ENCODE measurements around the gene RBPJ. TPM values are rescaled to one million over a fixed set of nuclear protein-coding genes. Genes with fewer than 3 reads are reported as not detected.

The RBPJ gene
- polyA plus RNA-seq, 1 of the 3 experiments (the other 2 are of a cell fraction): 13.8 TPM

GRCh38 chr4:26294904-26295303 lies 25.9 kb upstream of the RBPJ start:
- CTCF ChIA-PET: no interaction called here
- no peak overlapping the region for H3K9ac ChIP-seq
- H3K9me2 ChIP-seq: no peaks in the 10 kb centered on the region
- 85% methylated on average over 5 of the region's 5 CpGs for WGBS (ENCODE audit: low lambda C conversion rate)
- no peak overlapping the region for H3K27ac ChIP-seq (ENCODE audit: low read depth in 2 of 2, low read length in 1 of 2)
- H3F3A ChIP-seq (replicated peaks; ENCODE audit: insufficient read depth): no peaks in the 10 kb centered on the region
- no peaks in the 10 kb centered on the region for H3K4me1 ChIP-seq (ENCODE audit: control insufficient read depth in 1 of 2, insufficient read depth in 2 of 2, low read depth in 1 of 2, low read length in 1 of 2)
- H2AFZ ChIP-seq (ENCODE audit: low read depth): no peak overlapping the region
- POLR2A ChIA-PET: no interaction called here
- DNase-seq: no peak
- no peaks in the 10 kb centered on the region for H3K9me3 ChIP-seq
- TF ChIP-seq ELF1 (IDR thresholded peaks at IDR 0.05): no peak
- no peak for TF ChIP-seq ZBTB33 (IDR thresholded peaks at IDR 0.05; ENCODE audit: borderline replicate concordance, low read depth)
- no peak for TF ChIP-seq GABPA (IDR thresholded peaks at IDR 0.05; ENCODE audit: low read depth)
- no peak for TF ChIP-seq TEAD4 (IDR thresholded peaks at IDR 0.05; ENCODE audit: borderline replicate concordance, insufficient read depth)
- no peak for TF ChIP-seq SMC3 (IDR thresholded peaks at IDR 0.05; ENCODE audit: low read depth, low read length)
- peak; percentile 18; the same call in 1 of the 2 replicates for TF ChIP-seq PBX3 (IDR thresholded peaks at IDR 0.05)
- no peaks in the 10 kb centered on the region for H3K79me2 ChIP-seq (ENCODE audit: insufficient read depth)
- no peaks in the 10 kb centered on the region; the same call in 1 of the 2 replicates for H3K27me3 ChIP-seq (ENCODE audit: insufficient read depth)
- no peaks in the 10 kb centered on the region for H3K36me3 ChIP-seq (replicated peaks in 1 of 2; ENCODE audit: control insufficient read depth in 1 of 2, insufficient read depth in 2 of 2, low read length in 1 of 2)
- no peak overlapping the region for H3K4me3 ChIP-seq (ENCODE audit: low read depth in 2 of 2, low read length in 1 of 2)
- no peak overlapping the region for H3K4me2 ChIP-seq
- H4K20me1 ChIP-seq (ENCODE audit: insufficient read depth): no peaks in the 10 kb centered on the region

- no peaks in the 10 kb centered on the region for H3K9me3 ChIP-seq
- H3K4me1 ChIP-seq (ENCODE audit: control insufficient read depth in 1 of 2, insufficient read depth in 2 of 2, low read depth in 1 of 2, low read length in 1 of 2): no peaks in the 10 kb centered on the region
- H3K9me2 ChIP-seq: no peaks in the 10 kb centered on the region
- H3K4me2 ChIP-seq: no peak overlapping the region
- CTCF ChIA-PET: interaction anchor here (1.1 kb wide), 1 partner anchor 23 kb away, joined by 3 read pairs; no protein-coding TSS in a partner anchor
- H3K27me3 ChIP-seq (ENCODE audit: insufficient read depth): no peaks in the 10 kb centered on the region; the same call in 1 of the 2 replicates
- TF ChIP-seq PBX3 (IDR thresholded peaks at IDR 0.05): no peak
- no peak for TF ChIP-seq GABPA (IDR thresholded peaks at IDR 0.05; ENCODE audit: low read depth)
- TF ChIP-seq FOXM1 (IDR thresholded peaks at IDR 0.05; ENCODE audit: low read depth): no peak
- no peak for TF ChIP-seq USF2 (IDR thresholded peaks at IDR 0.05; ENCODE audit: borderline replicate concordance, low read depth, low read length)
- H3K36me3 ChIP-seq (replicated peaks in 1 of 2; ENCODE audit: control insufficient read depth in 1 of 2, insufficient read depth in 2 of 2, low read length in 1 of 2): no peaks in the 10 kb centered on the region
- no peak overlapping the region for H2AFZ ChIP-seq (ENCODE audit: low read depth)
- no peaks in the 10 kb centered on the region for H3F3A ChIP-seq (replicated peaks; ENCODE audit: insufficient read depth)
- H3K27ac ChIP-seq (ENCODE audit: low read depth in 2 of 2, low read length in 1 of 2): no peak overlapping the region
- 85% methylated on average over 2 of the region's 2 CpGs for WGBS (ENCODE audit: low lambda C conversion rate)
- H4K20me1 ChIP-seq (ENCODE audit: insufficient read depth): no peaks in the 10 kb centered on the region
- H3K79me2 ChIP-seq (ENCODE audit: insufficient read depth): no peaks in the 10 kb centered on the region
- H3K4me3 ChIP-seq (ENCODE audit: low read depth in 2 of 2, low read length in 1 of 2): no peak overlapping the region
- H3K9ac ChIP-seq: no peak overlapping the region
- DNase-seq: no peak
- POLR2A ChIA-PET: no interaction called here
Observed at GRCh38 chr4:26296021-26296420, 24.8 kb upstream of the RBPJ start.
